Measurements from ENCODE around the gene SIGLEC15.

The SIGLEC15 gene

DNA sequence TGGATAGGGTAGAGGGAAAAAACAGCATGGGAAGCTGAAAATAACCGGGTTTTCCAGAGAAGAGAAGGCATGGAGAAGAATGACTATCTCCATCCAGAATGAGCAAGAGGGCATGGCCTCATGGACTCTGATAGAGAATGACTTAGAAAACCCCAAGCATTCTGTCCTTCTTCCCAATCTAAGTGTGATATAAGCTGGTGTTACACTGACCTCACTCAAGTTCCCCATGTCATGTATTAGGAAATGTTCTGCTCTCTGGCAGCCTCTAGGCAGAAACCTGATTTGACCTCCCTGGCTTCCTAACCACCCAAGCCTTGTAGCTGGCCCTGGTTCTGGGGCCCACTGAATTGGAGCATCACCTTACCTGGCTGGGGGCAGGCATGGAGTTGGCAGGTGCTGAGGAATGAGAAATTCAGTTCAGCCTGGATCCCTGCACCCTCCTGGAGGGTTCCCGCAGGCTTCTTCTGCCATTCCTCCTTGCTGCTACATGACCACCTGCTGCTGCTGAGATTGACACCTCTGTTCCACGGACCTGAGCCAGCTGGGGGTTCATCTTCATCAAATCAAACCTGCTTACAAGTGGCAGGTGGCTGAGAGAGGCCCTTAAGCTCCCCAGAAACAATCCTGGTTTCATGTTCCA lies 5.2 kb upstream of the SIGLEC15 start:
- Histone ChIP-seq H3K4me2 (ENCODE audit: insufficient read depth, low read length) (no peak overlapping the region), H3K9ac (ENCODE audit: low read depth, low read length) (no peak overlapping the region), H2AFZ (ENCODE audit: low read depth, low read length) (no peak overlapping the region), H3K4me3 (ENCODE audit: low read depth in 1 of 2, low read length in 2 of 2) (no peak overlapping the region), H3K27ac (ENCODE audit: low read length) (no peak overlapping the region), H3K9me3 (ENCODE audit: insufficient read depth, low read length, severe bottlenecking) (no peaks in the 10 kb centered on the region), H3K4me1 (ENCODE audit: insufficient read depth, low read length) (0 out of 2 replicates have a peak, but pooled peaks cover 1% of the 10 kb centered on the region), H4K20me1 (ENCODE audit: insufficient read depth, low read length) (no peaks in the 10 kb centered on the region), H3K79me2 (ENCODE audit: insufficient read depth, low read length) (no peaks in the 10 kb centered on the region), H3K27me3 (ENCODE audit: insufficient read depth, low read length, poor library complexity) (no peaks in the 10 kb centered on the region), H3K36me3 (ENCODE audit: insufficient read depth, low read length) (no peaks in the 10 kb centered on the region)
- ATAC-seq (ENCODE audit: insufficient read depth, low read depth) (no peak), DNase-seq (no peak)
- no peak for TF ChIP-seq EZH2 (IDR thresholded peaks at IDR 0.05; ENCODE audit: borderline replicate concordance, low read depth, low read length, severe bottlenecking)
- TF ChIP-seq, protein P1, sequence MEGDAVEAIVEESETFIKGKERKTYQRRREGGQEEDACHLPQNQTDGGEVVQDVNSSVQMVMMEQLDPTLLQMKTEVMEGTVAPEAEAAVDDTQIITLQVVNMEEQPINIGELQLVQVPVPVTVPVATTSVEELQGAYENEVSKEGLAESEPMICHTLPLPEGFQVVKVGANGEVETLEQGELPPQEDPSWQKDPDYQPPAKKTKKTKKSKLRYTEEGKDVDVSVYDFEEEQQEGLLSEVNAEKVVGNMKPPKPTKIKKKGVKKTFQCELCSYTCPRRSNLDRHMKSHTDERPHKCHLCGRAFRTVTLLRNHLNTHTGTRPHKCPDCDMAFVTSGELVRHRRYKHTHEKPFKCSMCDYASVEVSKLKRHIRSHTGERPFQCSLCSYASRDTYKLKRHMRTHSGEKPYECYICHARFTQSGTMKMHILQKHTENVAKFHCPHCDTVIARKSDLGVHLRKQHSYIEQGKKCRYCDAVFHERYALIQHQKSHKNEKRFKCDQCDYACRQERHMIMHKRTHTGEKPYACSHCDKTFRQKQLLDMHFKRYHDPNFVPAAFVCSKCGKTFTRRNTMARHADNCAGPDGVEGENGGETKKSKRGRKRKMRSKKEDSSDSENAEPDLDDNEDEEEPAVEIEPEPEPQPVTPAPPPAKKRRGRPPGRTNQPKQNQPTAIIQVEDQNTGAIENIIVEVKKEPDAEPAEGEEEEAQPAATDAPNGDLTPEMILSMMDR (IDR thresholded peaks at IDR 0.05; ENCODE audit: borderline replicate concordance, extremely low read depth, low read length, poor library complexity, severe bottlenecking): no peak

DNA sequence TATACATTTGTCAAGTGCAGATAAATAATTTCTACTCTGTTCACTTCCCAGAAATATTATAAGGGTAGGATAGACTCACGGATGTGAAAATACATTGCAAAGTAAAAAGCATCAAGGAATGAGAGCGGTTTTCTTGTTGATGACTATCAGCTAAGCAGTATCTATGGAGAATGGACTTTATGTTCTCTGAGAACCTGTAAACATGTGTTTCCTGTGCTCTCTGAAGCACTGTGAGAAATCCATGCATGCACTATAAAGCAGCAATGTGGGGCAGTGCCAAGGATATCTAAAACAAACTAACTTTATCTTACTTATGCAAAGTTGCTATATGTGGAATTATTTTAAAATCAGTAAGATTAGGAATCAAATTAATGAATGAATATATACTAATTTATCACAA lies 4.4 kb upstream of the SIGLEC15 start:
- H3K9ac ChIP-seq (ENCODE audit: low read depth, low read length): no peak overlapping the region
- TF ChIP-seq, protein P1 (IDR thresholded peaks at IDR 0.05; ENCODE audit: borderline replicate concordance, extremely low read depth, low read length, poor library complexity, severe bottlenecking): no peak
- TF ChIP-seq EZH2 (IDR thresholded peaks at IDR 0.05; ENCODE audit: borderline replicate concordance, low read depth, low read length, severe bottlenecking): no peak
- no peak overlapping the region for H3K27ac ChIP-seq (ENCODE audit: low read length)
- H3K4me3 ChIP-seq (ENCODE audit: low read depth in 1 of 2, low read length in 2 of 2): no peak overlapping the region
- no peaks in the 10 kb centered on the region for H3K36me3 ChIP-seq (ENCODE audit: insufficient read depth, low read length)
- ATAC-seq (ENCODE audit: insufficient read depth, low read depth) (no peak), DNase-seq (no peak)
- no peak overlapping the region for H2AFZ ChIP-seq (ENCODE audit: low read depth, low read length)
- H3K4me1 ChIP-seq (ENCODE audit: insufficient read depth, low read length): peaks cover 9% of the 10 kb centered on the region; the same call in 1 of the 2 replicates
- H3K9me3 ChIP-seq (ENCODE audit: insufficient read depth, low read length, severe bottlenecking): no peaks in the 10 kb centered on the region
- H3K4me2 ChIP-seq (ENCODE audit: insufficient read depth, low read length): no peak overlapping the region
- no peaks in the 10 kb centered on the region for H3K27me3 ChIP-seq (ENCODE audit: insufficient read depth, low read length, poor library complexity)
- no peaks in the 10 kb centered on the region for H3K79me2 ChIP-seq (ENCODE audit: insufficient read depth, low read length)
- no peaks in the 10 kb centered on the region for H4K20me1 ChIP-seq (ENCODE audit: insufficient read depth, low read length)

DNA sequence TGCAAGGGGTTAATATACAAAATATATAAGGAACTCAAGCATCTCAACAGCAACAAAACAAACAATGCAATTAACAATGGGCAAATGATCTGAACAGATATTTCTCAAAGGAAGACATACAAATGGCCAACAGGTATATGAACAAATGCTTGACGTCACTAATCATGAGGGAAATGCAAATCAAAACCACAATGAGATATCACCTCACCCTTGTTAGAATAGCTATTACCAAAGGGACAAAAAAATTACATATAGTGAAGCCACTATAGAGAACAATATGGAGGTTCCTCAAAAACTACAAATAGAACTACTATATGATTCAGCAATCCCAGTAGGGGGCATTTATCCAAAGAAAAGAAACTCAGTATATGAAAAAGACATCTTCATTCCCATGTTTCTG lies 3.8 kb upstream of the SIGLEC15 start:
- ATAC-seq (ENCODE audit: insufficient read depth, low read depth): no peak
- H3K79me2 ChIP-seq (ENCODE audit: insufficient read depth, low read length): no peaks in the 10 kb centered on the region
- H3K4me2 ChIP-seq (ENCODE audit: insufficient read depth, low read length): no peak overlapping the region
- H2AFZ ChIP-seq (ENCODE audit: low read depth, low read length): no peak overlapping the region
- peaks cover 9% of the 10 kb centered on the region for H3K4me1 ChIP-seq (ENCODE audit: insufficient read depth, low read length)
- TF ChIP-seq, protein P1 (IDR thresholded peaks at IDR 0.05; ENCODE audit: borderline replicate concordance, extremely low read depth, low read length, poor library complexity, severe bottlenecking): no peak
- TF ChIP-seq EZH2 (IDR thresholded peaks at IDR 0.05; ENCODE audit: borderline replicate concordance, low read depth, low read length, severe bottlenecking): no peak
- no peak for DNase-seq
- H4K20me1 ChIP-seq (ENCODE audit: insufficient read depth, low read length): no peaks in the 10 kb centered on the region
- H3K9ac ChIP-seq (ENCODE audit: low read depth, low read length): no peak overlapping the region
- no peaks in the 10 kb centered on the region for H3K36me3 ChIP-seq (ENCODE audit: insufficient read depth, low read length)
- no peak overlapping the region for H3K27ac ChIP-seq (ENCODE audit: low read length)
- H3K27me3 ChIP-seq (ENCODE audit: insufficient read depth, low read length, poor library complexity): no peaks in the 10 kb centered on the region
- no peak overlapping the region for H3K4me3 ChIP-seq (ENCODE audit: low read depth in 1 of 2, low read length in 2 of 2)
- no peaks in the 10 kb centered on the region for H3K9me3 ChIP-seq (ENCODE audit: insufficient read depth, low read length, severe bottlenecking)
